GM10266 (cell line): ENCODE results near the gene CMC1.
"Not testable (repeated sequence)": the region's sequence is repeated elsewhere in the genome, so short reads cannot be mapped to it uniquely, and the experiment has no call there.

Experiments
- DNase-seq: peaks from one replicate; pipeline ENCODE4 v3.0.0; 2012; ENCODE audit errors: extremely low spot score
- CTCF ChIP-seq: IDR thresholded peaks from 2 replicates; pipeline ENCODE4 v1.5.1; 2012; ENCODE audit warnings: mild to moderate bottlenecking, low read depth; ENCODE audit not compliant: control insufficient read depth, insufficient read depth; ENCODE audit errors: missing control alignments

Gene CMC1

DNA sequence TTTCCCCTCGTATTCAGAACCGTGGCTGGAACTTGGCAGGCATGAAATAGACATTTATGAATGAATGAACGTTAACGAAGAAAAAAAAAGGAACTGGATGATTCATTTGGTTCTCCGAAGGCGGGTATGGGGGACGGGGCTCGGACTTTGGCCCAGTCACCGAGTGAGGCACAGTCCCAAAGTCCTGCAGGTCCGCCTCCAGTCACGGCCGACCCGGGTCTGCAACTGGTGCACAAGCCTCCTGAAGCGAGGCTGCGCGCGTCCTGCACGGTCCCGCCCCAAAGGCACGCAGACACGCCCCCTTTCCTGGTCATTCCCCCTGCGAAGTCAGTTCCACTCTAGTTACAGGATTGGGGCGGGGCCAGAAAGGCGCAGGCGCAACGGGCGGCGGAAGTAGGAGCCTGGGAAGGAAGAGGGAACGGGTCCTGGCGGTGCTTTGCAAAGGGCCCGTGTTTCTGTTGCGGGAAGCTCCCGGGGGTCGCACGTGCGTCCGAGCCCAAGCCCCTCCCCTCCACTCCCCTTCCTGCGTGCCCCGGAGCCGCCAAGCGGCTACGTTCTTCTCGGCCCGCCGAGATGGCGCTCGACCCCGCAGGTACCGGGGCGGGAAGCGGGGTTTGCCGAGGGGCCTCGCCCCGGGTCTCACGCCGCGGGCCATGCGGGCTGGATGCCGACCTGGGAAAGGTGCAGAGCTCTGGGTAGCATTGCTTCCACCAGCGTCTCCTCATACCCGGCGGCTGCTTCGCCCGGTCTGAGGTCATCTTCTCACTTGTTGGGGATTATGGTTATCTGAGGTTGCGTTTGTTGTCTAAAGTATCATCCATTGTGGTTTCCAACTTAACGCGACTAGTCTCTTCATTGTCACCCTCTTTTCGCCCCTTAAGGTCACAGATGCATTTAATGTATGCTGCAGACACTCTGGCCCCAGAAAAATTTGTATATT, at the start of gene CMC1:
Gene CMC1, plus strand, starts transcription at position 399 of the 940 bp plus-strand sequence. Its CDS starts 175 bp downstream, at position 574.
- TF ChIP-seq CTCF, result no peak

GRCh38 chr3:28198161-28198560, 43.3 kb upstream of the CMC1 start:
- TF ChIP-seq CTCF, result no peak

More for the DNA sequence above, at the start of gene CMC1:
- DNase-seq, result peak; percentile 90

DNA sequence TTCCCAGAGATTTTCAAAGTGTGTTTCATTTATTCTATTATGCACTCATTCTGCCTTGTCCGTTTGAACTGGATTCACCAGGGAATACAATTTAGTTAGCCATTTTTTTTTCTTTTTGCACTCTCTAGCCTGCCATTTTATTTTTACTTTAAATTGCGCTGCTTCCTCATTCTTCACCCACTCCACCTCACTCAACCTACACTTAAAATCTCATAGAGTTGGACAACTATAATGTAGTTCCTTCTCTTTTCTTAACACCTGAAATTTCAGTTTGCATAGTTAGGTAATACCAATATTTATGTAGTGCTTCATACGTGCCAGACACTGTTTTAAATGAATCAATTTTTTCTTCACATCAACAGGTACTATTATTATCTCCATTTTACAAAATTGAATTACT, 42.4 kb upstream of the CMC1 start:
- DNase-seq, result no peak
- no peak for TF ChIP-seq CTCF

More at GRCh38 chr3:28198161-28198560, 43.3 kb upstream of the CMC1 start:
- no peak for DNase-seq

GRCh38 chr3:28199643-28200042, 41.8 kb upstream of the CMC1 start:
- not testable (repeated sequence) for DNase-seq

GRCh38 chr3:28200366-28200848, 41.0 kb upstream of the CMC1 start:
- DNase-seq, result not testable (repeated sequence)

DNA sequence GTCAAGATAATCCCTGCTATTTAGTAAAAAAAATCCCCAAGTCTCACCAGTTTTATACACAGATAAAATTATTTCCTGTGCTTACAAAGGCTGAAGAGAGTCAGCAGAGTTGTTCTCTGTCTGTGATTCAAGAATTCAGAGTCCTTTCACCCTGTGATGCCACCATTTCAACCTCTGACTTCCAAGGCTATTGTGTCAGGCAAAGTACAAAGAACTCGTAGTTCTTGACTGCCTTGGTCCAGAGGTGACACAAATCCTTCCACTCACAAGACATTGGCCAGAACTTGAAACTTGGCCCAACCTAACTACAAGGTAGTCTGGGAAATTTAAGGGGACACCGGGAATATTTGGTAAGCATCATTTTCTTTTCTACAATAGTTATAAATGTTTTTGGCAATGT, 34.9 kb upstream of the CMC1 start:
- DNase-seq, result no peak
- TF ChIP-seq CTCF, result no peak

DNA sequence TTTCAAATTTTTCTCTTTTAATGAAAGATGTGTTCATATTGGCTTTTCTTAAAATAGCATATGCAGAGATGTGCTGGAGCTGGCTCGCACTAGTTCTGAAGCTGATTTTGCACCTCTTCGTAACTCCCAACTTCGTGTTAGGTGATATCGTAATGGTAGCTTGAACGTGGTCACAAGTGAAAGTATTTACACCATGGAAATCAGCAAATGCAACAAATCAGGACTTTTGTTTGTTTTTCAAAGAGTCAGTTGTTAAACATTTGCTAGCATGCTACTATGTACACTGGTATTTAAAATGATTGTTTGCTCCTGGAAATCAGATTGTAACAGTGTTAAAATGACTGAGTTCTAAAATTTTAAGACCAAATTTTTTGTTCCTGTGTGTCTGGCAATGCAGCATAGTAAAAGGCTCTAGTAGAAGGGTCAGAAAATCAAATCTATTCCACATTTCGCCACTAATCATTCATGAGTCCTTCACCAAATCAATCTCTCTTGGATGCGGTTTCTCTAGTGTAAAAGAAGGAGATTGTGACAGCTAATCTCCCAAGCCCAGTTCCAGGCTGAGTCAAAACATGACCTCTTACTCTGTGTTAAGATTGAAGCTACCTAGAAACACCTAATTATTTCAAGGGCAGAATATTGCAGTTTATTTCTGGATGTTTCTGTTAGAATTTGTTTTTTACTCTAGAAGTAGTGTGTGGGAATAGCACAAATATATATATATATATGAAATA, 34.3 kb upstream of the CMC1 start:
- DNase-seq, result no peak
- TF ChIP-seq CTCF, result no peak

DNA sequence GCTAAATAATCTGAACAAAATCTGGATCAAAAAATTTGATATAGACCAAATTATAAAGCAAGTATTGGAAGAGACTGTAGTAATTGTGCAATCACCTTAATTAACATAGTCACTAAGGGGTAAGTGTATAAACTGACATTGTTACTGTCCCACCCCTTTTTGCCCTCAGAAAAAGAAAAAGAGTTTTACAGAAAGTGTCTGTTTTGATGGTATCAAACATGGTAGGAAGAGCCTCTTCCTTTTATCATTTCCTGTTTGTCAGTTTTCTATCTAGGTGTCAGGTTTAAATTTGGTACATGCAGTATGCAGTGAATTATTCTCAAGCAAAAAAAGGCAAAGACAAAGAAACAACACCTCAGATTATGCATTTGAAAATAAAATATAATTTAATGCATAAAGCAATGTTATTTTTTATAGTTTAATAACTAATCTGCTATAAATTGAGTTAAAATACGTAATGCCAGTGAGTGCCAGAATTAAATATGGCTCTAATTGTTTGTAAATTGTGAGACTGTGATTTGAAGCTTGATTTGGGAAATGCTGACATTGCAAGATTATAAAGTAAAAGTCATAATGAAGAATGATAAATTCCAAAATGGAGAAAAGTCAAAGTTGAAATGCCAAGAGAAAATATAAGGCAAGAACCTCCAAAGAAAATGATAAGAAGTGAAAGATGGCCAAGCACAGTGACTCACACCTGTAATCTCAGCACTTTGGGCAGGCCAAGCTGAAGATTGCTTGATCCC, 30.3 kb upstream of the CMC1 start:
- DNase-seq, result no peak
- TF ChIP-seq CTCF, result no peak
